ENCODE results near the gene RIBC2.
"Not testable (repeated sequence)": the region's sequence is repeated elsewhere in the genome, so short reads cannot be mapped to it uniquely, and the experiment has no call there.

Gene RIBC2

GRCh38 chr22:45450101-45450785 lies 36.8 kb downstream of the RIBC2 start:
- DNase-seq: no peak

GRCh38 chr22:45450921-45451651 lies 37.6 kb downstream of the RIBC2 start:
- DNase-seq: no peak

GRCh38 chr22:45451972-45452371 lies 38.5 kb downstream of the RIBC2 start:
- DNase-seq: no peak

- DNase-seq: no peak
Measured at GRCh38 chr22:45452565-45453379, 39.3 kb downstream of the RIBC2 start.

GRCh38 chr22:45453764-45454163 lies 40.3 kb downstream of the RIBC2 start:
- no peak for DNase-seq

- DNase-seq: no peak
Measured at GRCh38 chr22:45454275-45454674, 40.8 kb downstream of the RIBC2 start.

- DNase-seq: no peak
Measured at GRCh38 chr22:45455212-45455611, 41.7 kb downstream of the RIBC2 start.

- DNase-seq: no peak
Measured at GRCh38 chr22:45455621-45456020, 42.1 kb downstream of the RIBC2 start.

- DNase-seq: no peak
Measured at GRCh38 chr22:45456811-45457210, 43.3 kb downstream of the RIBC2 start.

GRCh38 chr22:45458532-45458931 lies 45.0 kb downstream of the RIBC2 start:
- DNase-seq: no peak

GRCh38 chr22:45459235-45459634 lies 45.7 kb downstream of the RIBC2 start:
- DNase-seq: no peak

- no peak for DNase-seq
Measured at GRCh38 chr22:45460288-45461109, 47.0 kb downstream of the RIBC2 start.

GRCh38 chr22:45462034-45462655 lies 48.7 kb downstream of the RIBC2 start:
- DNase-seq: no peak

- not testable (repeated sequence) for DNase-seq
Measured at GRCh38 chr22:45463691-45464090, 50.2 kb downstream of the RIBC2 start.

GRCh38 chr22:45465633-45466032 lies 52.1 kb downstream of the RIBC2 start:
- DNase-seq: no peak

- no peak for DNase-seq
Measured at GRCh38 chr22:45468872-45469271, 55.4 kb downstream of the RIBC2 start.

GRCh38 chr22:45469281-45470073 lies 56.0 kb downstream of the RIBC2 start:
- no peak for DNase-seq

- DNase-seq: no peak
Measured at GRCh38 chr22:45470871-45471270, 57.4 kb downstream of the RIBC2 start.

- DNase-seq: no peak
Measured at GRCh38 chr22:45472426-45472825, 58.9 kb downstream of the RIBC2 start.

GRCh38 chr22:45473626-45474237 lies 60.2 kb downstream of the RIBC2 start:
- DNase-seq: no peak

Measured in activated CD4-positive, alpha-beta T cell treated with anti-CD3 and anti-CD28 coated beads, Interleukin-10, Interleukin-2, amounts not matched to agents 100 ng/mL and 50 ng/mL, durations not matched to agents 16 hours and 8 hours (primary cell).